Activated CD8-positive, alpha-beta memory T cell treated with anti-CD3 and anti-CD28 coated beads, Interleukin-2, amount 50 U/mL, for 4 hours (primary cell): ENCODE measurements around the gene MCEMP1.
"Not testable (repeated sequence)": the region's sequence is repeated elsewhere in the genome, so short reads cannot be mapped to it uniquely, and the experiment has no call there.

Experiments used
- DNase-seq: peaks from one replicate; pipeline ENCODE4 v3.0.0-alpha.2; 2020

Gene MCEMP1

DNA sequence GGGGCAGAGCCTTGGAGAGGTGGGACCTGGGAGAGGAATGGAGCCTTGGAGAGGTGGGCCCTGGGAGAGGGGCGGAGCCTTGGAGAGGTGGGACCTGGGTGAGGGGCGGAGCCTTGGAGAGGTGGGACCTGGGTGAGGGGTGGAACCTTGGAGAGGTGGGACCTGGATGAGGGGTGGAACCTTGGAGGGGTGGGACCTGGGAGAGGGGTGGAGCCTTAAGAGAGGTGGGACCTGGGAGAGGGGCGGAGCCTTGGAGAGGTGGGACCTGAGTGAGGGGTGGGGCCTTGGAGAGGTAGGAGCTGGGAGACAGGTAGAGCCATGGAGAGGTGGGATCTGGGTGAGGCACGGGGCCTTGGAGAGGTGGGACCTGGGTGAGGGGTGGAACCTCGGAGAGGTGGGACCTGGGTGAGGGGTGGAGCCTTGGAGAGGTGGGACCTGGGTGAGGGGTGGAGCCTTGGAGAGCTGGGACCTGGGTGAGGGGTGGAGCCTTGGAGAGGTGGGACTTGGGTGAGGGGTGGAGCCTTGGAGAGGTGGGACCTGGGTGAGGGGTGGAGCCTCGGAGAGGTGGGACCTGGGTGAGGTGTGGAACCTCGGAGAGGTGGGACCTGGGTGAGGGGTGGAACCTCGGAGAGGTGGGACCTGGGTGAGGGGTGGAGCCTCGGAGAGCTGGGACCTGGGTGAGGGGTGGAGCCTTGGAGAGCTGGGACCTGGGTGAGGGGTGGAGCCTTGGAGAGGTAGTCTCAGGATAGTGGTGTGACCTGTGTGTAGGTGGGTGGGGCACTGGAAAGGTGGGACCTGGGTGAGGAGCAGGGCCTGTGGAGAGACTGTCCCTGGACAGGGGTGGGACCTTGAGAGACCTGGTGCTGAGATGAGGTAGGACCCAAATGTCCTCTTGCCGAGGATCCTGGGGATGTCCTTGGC is 33.0 kb upstream of the MCEMP1 start:
- DNase-seq = not testable (repeated sequence)

GRCh38 chr19:7644550-7644877 is 32.4 kb upstream of the MCEMP1 start:
- no peak for DNase-seq

GRCh38 chr19:7645163-7645562 is 31.7 kb upstream of the MCEMP1 start:
- no peak for DNase-seq

DNA sequence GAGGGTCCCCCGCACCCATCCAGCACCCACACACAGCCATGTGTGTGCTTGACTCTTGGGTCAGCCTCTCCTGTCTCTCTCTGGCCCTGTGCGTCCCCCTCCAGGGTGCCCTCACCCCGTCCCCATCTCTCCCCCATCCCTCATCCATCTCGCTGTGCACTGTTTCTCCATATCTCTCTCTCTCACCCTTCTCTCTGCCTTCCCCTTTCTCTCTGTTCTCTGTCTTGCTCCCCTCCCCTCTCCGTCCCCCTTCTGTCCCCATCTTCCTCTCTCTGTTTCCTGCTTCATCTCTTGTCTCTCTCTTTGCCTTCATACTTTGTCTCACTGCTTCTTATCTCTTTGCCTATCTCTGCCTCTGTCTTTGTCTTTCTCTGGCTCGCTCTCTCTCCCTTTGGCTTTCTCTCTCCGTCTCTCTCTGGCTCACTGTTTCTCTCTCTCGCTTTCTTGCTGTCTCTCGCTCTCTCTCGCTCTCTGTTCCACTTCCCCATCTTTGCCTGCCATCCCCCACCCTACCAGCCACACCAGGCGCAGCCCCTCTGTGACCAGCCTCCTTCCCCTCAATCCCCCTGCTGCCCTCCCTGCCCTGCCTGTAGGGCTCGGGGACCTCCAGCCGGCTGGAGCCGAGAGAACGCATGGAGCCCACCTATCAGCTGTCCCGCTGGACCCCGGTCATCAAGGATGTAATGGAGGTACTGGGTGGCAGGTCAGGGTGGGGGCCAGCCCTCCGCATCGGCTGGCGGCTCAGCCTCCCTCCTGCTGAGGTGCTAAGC is 31.0 kb upstream of the MCEMP1 start:
- no peak for DNase-seq

DNA sequence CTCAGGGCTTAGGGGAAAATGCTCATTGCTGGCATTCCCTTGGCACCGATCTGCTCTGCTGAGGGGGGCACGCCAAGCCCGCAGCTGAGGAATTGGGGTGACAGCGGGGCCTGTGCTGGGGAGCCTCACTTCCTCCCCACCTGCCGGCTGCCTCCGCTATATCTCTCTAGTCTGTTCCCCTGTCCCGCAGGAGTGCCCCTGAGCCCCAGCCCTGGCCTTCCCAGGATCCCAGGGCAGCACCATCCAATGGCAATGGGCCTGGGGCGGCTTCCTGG is 30.5 kb upstream of the MCEMP1 start:
- DNase-seq = no peak

DNA sequence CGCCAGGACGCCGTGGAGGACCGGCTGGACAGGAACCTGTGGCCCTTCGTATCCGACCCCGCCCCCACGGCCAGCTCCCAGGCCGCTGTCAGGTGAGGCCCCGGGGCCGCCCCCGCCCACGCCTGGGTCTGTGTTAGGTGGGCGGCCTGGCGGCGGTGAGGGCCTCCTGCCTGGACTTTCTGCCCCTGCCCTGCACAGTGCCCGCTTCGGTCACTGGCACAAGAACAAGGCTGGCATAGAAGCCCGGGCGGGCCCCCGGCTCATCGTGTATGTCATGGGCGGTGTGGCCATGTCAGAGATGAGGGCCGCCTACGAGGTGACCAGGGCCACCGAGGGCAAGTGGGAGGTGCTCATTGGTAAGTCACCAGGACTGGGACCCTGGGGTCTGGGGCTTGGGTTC is 29.7 kb upstream of the MCEMP1 start:
- no peak for DNase-seq

DNA sequence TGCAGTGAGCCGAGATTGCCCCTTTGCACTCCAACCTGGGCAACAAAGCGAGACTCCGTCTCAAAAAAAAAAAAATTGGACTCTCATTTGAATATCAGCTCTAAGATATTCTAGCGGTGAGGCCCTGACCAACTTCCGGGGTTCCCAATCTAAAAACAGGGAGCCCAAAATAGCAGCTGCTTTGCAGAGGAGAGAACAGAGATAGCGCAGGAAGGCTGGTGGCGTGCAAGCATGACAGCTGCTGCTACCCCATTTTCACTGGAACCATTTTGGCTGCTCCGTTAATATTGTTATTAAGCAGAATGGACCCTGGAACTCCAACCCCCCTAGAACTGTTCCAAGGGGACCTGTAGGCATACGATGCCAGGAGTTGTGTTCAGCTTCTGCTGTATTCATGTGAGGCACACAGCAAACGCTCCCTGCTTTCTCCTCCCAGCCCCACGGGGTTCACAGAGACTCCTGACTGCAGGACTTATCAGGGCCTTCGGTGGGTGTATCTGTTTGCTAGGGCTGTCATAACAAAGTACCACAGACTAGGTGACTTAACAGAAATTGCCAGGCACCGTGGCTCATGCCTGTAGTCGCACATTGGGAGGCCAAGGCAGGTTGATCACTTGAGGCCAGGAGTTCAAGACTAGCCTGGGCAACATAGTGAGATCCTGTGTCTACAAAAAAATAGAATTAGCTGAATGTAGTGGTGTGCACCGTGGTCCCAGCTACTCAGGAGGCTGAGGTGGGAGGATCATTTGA is 28.4 kb upstream of the MCEMP1 start:
- DNase-seq = no peak

- no peak for DNase-seq
These were observed 26.7 kb upstream of the MCEMP1 start for GRCh38 chr19:7650148-7650547.

DNA sequence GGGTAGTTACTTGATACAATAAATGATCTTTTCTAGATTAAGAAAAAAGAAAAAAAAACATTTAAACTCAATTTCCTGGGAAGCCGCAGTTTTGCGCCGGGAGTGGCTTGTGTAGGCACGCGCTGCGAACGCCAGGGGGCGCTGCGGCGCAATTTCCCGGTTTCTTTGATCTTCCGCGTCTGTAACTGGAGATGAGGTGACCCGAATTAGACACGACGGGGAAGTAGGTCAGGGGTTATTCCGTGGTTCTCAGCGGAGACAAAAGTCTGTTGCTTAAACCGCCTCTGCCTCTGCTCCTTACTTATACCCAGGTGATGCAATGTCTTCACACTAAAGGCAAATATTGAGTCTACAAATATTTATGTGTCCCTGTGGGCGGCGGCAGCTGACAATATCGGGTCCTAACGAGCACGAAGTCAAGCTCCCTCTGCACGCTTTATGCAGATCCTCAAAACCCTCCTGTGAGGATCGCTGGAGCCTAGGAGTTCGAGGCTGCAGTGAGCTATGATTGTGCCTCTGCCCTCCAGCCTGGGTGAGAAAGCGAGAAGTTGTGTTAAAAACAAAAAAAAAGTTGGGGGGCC is 24.7 kb upstream of the MCEMP1 start:
- peak; percentile 86 for DNase-seq

- DNase-seq = no peak
These were observed 22.5 kb upstream of the MCEMP1 start for GRCh38 chr19:7654401-7654800.

DNA sequence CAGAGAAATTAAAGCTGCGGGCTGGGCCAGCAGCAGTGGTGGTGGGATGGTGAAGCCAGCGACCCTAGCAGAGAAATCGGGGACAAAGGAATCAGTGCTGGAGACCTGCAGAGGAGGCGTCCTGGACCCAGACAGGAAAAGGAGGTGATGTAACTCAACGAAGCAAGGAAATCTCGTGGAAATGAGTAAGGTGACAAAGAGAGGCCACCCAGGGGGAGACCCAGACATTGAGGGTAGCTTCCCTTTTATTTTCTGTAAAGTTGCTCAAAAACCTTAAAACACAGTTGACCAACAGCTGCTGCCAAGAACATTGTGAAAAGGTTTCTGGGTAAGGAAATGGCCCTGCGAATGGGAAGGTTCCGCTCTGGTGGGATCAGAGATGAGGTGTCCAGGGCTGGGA is 21.3 kb upstream of the MCEMP1 start:
- DNase-seq = no peak

DNA sequence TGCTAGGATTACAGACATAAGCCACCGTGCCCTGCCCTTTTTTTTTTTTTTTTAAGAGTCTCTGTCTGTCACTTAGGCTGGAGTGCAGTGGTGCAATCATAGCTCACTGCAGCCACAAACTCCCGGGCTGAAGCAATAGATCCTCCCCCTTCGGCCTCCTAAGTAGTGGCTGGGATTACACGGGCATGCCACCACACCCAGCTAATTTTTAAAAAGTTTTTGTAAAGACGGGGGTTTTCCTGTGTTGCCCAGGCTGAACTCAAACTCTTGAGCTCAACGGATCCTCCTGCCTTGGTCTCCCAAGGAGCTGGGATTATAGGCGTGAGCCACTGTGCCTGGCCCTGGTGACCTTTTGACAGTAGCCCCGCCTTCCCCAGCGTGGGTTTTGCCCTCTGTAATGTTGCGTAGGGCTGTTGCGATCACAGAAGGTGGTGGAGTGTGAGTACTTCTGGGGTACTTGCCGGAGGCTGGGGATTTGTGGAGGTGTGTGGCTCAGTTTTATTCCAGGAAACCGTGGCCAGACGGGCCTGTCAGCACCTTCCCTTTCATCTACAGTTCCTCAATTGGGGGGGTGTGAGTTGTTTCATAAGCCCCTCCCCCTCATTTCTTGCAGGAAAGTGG is 19.6 kb upstream of the MCEMP1 start:
- DNase-seq = no peak

DNA sequence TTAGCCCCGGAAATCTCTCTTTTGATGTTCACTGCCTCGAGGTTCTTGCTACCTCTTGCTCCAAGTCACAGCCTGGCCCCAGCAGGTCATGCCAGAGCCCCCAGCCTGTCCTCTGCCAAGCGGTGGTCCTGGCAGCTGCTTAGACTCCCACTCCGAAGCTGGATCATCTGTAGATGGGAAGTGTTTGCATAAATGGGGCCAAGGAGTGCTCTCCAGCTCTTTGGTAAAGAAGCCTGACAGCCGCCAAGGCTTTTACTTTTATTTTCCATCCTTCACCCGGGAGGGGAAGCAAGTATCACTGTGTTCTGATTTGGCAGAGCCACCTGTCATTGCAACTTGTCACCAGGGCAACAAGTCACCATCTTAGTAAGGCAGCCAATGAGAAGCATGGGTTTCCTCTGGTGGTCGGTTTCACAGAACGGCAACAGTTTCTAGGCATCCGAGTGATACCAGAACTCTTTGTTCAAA is 18.6 kb upstream of the MCEMP1 start:
- no peak for DNase-seq

GRCh38 chr19:7661744-7662538 is 14.9 kb upstream of the MCEMP1 start:
- DNase-seq = no peak

DNA sequence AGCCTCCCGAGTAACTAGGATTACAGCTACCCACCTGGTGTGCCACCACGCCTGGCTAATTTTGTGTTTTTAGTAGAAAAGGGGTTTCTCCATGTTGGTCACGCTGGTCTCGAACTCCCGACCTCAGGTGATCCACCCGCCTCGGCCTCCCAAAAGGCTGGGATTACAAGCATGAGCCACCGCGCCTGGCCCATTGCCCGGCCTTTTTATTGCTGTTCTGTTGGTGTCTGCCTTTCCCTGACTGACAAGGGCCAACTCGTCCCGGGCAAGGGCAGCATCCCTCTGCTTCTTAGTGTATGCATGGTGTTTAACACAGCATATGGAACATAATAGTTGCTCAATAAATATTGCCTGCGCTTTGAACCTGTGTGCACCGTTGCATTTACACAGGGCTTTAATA is 14.2 kb upstream of the MCEMP1 start:
- DNase-seq = no peak

DNA sequence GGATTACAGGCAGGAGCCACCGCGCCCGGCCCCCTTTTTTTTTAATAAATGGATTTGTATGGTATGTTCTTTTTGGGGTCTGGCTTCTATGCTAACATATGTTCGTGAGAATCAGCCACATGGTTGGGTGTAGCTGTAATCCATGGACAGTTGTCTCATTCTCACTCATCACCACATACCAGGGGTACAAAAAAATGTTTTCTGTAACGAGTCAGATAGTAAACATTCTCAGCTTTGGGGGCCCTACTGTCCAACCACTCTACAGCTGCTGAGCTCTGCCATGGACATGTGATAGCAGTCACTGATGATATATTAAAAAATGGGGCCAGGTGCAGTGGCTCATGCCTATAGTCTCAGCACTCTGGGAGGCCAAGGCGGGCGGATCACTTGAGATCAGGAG is 13.2 kb upstream of the MCEMP1 start:
- DNase-seq = no peak

- no peak for DNase-seq
These were observed 11.8 kb upstream of the MCEMP1 start for GRCh38 chr19:7665076-7665475.

DNA sequence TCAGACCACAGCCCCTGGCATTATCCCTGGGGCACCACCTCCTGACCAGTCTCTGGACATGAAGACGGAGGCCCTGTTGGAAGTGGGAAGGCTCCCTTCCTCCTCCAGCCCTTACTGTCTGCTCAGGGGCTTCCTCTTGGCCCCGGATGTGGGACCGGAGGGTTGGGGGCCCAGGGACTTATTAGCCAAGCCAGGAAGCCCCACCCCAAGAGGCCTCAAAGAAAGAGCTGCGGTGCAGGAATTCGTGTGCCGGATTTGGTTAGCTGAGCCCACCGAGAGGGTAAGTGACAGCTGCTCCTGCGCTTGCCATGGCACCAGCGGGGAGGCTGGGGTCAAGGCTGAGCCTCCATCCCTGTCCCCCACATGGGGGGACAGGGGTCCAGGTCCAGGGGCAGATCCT is 8.0 kb upstream of the MCEMP1 start, which contains the start of gene RETN:
Gene RETN, plus strand, starts transcription at position 208 of the 400 bp plus-strand sequence. CDS start 278 bp downstream, outside the sequence.
- DNase-seq = no peak

GRCh38 chr19:7669641-7670040 is 7.2 kb upstream of the MCEMP1 start:
- DNase-seq = no peak

DNA sequence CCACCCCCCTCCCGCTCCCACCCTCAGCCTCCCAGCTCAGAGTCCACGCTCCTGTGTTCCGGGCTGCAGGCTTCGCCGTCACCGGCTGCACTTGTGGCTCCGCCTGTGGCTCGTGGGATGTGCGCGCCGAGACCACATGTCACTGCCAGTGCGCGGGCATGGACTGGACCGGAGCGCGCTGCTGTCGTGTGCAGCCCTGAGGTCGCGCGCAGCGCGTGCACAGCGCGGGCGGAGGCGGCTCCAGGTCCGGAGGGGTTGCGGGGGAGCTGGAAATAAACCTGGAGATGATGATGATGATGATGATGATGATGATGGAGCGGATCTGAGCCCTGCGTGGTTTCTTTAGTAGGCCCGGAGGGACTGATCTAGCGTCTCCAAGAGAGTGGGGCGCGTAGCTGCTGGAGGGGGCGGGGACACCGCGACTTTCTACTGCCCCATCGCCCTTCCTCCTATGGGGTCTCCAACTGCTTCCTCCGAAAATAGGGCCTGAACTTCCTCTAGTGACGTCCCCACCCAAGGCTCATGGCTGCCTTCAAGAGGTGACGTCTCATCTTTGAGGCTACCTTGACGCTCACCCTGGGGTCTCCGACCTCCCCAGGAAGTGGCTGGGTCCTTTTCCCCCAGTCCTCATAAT is 6.6 kb upstream of the MCEMP1 start:
- DNase-seq = peak; percentile 24

DNA sequence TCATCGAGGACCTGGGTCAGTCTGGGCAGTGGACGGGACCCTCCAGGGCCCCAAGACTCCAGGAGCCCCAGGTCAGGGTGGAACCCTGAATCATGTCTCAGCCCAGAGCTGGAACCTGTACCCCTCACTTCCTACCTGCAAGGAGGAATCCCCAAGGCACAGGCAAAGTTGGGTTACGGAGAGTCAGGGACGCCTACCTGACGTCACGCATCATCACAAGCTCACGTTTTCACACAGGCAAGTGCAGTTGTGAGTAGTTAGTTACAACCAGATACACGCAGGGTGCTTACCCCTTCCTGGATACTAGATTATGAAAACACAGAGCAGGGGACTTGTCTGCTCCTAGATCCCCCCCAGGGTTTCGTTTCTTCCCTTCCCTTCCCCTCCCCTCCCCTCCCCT is 6.1 kb upstream of the MCEMP1 start:
- no peak for DNase-seq
